Ramos (cell line): ENCODE data around the gene FGD4.

Experiments used
- in situ Hi-C: fragments of 300-500 bp; cut with MboI; formaldehyde crosslinking; loops from one replicate; pipeline ENCODE4 v1.14.3; 2022; ENCODE audit warnings: low sequenced_read_pairs; ENCODE audit not compliant: unreplicated experiment

FGD4 gene

DNA sequence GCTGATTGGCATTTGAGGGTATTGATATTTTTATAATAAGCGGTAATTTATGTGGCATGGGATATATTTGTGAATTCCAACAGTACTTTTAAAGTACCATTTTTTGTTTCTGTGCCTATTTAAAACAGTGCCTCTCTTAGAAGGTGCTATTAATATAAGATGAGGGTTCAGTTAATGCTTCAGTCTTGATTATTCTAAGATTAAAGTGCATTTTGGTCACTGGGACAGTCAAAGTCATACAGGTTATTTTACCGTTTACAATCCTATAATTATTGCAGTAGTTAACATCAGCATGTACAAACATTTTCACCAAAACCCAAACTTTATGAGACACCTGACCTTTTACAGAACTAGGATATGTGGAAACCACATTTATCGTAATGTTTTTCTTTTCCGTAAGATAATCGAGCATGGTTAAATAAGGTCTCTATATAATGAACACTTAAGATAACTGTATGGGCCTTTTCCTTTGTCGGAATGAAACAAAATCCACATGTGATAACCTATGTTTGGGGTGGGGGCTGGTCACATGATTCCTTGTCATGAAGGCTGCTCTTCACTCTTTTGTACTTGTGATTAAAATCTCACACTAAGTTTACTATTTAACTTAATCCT lies 242.0 kb downstream of the FGD4 start:
- in situ Hi-C loops = no loop called here

GRCh38 chr12:32644431-32644830 lies 245.1 kb downstream of the FGD4 start:
- in situ Hi-C loops = no loop called here

- in situ Hi-C loops = no loop called here
These were observed 247.9 kb downstream of the FGD4 start for GRCh38 chr12:32647275-32647674.

GRCh38 chr12:32650508-32650907 lies 251.2 kb downstream of the FGD4 start:
- in situ Hi-C loops = loop anchor here (25.0 kb wide), 1 partner anchor 988 kb away; the partner anchor contains the start of gene ETFBKMT

- in situ Hi-C loops = loop anchor here (25.0 kb wide), 1 partner anchor 989 kb away; the partner anchor contains the start of gene ETFBKMT
These were observed 252.0 kb downstream of the FGD4 start for GRCh38 chr12:32651151-32651955.

DNA sequence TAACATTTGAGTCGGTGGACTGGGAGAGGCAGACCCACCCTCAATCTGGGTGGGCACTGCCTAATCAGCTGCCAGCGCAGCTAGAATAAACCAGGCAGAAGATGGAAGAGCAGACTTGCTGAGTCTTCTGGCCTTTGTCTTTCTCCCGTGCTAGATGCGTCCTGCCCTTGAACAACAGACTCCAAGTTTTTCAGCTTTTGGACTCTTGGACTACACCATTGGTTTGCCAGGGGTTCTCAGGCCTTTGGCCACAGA lies 252.5 kb downstream of the FGD4 start:
- in situ Hi-C loops = loop anchor here (25.0 kb wide), 1 partner anchor 990 kb away; the partner anchor contains the start of gene ETFBKMT

- in situ Hi-C loops = loop anchor here (25.0 kb wide), 1 partner anchor 998 kb away; the partner anchor contains the start of gene ETFBKMT
These were observed 260.6 kb downstream of the FGD4 start for GRCh38 chr12:32659908-32660440.

DNA sequence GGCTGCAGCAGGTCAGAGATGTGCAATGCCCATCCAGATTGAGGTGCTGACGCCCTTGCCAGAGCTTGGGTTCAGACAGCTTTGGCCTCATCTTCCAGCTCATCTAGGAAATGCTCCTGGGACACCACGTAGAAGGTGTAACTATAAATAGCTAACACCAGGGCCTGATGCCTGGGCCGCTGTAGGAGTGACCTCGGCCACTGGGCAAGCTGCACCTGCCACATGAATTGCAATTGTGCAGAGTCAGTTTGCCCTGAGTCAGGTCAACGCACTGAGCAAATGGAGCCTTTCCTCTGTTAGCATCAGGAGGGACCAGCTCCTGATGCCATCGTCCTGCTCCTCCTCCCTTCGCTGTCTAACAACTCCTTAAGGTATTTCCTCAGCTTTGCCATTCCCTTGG lies 262.3 kb downstream of the FGD4 start:
- in situ Hi-C loops = loop anchor here (25.0 kb wide), 1 partner anchor 999 kb away; the partner anchor contains the start of gene ETFBKMT

DNA sequence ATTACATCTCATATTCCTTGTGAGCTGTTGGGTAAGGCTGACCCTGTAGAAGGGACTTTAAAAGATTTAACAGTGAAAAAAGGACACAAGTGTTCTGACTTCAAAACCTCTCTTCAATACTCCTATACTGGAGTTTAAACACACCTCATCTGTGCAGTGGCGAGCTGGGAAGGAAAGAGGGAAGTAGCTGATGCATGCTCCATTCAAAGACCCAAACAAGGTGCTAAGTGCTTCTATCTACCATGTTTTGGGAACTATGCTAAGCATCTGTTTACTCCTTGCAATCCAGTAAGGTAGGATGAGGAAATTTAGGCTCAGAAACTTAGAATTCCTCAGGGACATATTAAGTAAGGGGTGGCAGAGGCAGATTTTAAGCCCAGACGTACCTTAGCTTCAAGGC lies 263.3 kb downstream of the FGD4 start:
- in situ Hi-C loops = loop anchor here (25.0 kb wide), 1 partner anchor 1000 kb away; the partner anchor contains the start of gene ETFBKMT

GRCh38 chr12:32666018-32666417 lies 266.7 kb downstream of the FGD4 start:
- in situ Hi-C loops = loop anchor here (25.0 kb wide), 1 partner anchor 1004 kb away; the partner anchor contains the start of gene ETFBKMT

DNA sequence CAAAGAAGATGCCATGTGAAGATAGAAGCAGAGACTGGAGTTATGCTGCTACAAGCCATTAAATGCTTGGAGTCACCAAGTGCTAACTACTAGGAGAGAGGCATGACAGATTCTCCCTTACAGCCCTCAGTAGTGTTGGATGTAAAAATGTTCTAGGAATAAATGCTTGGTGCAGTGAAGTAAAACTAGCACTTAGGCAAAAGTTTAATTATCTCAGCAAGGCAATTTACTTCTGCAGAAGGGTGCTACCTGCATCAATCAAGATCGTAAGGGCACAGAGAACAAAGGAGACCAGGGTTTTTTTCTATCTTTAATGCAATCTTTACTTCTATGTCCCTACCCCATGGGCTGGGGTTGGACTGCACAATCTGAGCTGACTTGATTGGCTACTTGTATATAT lies 270.2 kb downstream of the FGD4 start:
- in situ Hi-C loops = loop anchor here (25.0 kb wide), 1 partner anchor 1007 kb away; the partner anchor contains the start of gene ETFBKMT

DNA sequence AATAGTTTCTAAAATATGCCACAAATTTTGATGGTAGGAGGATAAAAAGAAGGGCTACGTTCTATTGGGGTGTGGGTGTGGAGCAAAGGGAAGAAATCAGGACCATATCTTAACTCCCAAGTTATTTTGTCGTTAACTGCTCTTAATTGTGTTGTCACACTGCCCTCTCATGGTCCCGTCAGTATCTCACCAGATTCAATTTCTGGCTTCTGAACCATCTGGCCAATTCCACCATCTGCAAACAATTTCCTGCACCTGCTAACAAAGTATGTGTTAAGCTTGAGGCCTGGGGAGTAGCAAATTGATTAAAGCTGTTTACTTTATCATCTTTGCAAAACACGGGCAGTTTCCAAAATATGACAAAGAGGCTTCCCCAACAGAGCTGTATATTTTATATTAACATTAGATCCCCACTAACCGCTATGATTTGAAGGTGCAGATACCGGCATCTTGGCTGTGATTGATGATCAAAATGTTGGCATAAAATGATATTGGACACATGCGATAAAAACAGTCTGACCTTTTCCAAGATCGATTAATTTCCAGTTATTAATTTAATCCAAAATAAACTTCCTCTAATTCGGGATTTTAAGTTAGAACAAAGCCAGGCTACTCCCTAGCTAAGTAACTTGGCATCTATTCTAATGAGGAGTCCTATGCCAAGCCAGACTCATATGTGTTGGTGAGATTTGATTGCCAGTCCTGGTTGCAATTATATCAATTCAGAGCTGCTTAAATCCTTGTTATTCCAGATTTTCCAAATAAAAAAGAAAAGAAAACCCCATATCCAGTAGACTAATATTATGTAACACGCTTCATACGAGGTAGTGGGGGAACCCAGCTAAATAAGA lies 272.8 kb downstream of the FGD4 start:
- in situ Hi-C loops = loop anchor here (5.0 to 25.0 kb wide), 2 partner anchors 220 to 1010 kb away; partner anchors contain the start of gene ETFBKMT

DNA sequence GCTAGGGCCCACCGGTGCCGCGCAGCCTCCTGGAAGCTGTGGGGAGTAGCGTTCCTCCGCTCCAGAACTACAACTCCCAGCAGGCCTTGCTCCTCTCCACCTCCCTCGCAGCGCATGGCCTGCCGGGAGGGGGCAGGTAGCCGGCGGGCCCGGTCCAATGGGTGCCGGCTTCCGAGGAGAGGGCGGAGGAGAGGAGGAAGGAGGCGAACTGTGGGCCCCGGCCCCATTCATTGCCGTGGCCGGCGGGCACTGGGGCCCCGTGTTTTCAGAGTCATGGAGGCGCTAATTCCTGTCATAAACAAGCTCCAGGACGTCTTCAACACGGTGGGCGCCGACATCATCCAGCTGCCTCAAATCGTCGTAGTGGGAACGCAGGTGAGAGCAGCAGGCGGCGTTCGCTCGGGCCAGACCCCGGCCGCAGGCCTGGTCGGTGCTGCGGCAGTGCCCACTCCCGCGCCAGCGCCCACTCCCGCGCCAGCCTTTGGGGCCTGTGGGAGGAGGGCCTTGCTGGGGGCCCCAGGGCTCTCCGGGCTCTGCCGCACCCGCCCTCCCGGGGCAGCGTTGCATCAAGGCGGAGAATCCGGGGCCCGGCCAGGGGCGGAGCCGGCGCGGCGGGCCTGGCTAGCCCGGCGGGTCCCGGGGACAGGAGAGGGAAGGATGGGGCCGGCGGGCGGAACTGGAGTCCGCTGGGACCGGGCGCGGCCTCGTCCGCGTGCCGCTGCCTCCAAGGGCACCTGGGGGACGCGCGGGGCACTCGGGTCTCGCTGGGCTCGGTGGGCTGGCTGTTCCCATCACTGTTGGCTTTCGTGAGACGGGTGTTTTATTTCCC lies 279.9 kb downstream of the FGD4 start, which contains the start of gene DNM1L:
TSS of gene DNM1L (plus strand) at position 211 of the 829 bp plus-strand sequence. CDS start at position 274, 63 bp downstream.
- in situ Hi-C loops = no loop called here

- in situ Hi-C loops = no loop called here
These were observed 280.5 kb downstream of the FGD4 start for GRCh38 chr12:32679920-32680237.

DNA sequence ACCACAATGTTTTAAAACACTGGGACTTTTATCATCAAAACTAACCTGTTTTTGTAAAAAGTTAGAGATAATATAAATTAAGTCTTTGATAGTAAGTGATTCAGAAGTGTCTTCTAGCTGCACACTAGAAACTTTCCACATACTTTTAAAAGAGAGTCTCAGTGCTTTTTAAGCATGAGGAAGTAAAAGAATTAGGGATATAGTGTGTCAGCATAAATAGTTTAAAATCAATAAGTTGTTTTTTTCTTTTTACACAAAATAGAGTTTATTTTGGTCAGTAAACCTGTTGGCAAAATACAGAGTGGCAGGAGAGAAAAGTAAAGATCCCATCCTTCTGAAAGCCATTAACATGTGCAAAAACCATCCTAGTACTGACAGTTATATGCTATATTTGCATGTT lies 281.4 kb downstream of the FGD4 start:
- in situ Hi-C loops = no loop called here

- in situ Hi-C loops = no loop called here
These were observed 281.9 kb downstream of the FGD4 start for GRCh38 chr12:32681272-32681671.

DNA sequence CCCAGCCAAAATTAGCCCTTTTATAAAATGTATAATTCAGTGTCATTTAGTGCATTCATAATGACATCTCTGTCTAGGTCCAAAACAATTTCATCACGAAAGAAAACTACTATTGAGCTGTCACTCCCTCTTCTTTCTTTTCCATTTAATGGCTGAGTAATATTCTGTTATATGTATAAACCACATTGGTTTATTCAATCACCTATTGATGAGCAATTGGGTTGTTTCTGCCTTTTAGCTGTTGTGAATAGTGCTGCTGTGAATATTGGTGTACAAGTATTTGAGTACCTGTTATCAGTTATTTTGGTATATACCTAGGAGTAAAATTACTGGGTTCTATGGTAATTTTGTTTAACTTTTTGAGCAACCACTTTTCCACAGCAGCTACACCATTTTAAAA lies 287.0 kb downstream of the FGD4 start:
- in situ Hi-C loops = no loop called here

- in situ Hi-C loops = no loop called here
These were observed 289.4 kb downstream of the FGD4 start for GRCh38 chr12:32688786-32689185.

DNA sequence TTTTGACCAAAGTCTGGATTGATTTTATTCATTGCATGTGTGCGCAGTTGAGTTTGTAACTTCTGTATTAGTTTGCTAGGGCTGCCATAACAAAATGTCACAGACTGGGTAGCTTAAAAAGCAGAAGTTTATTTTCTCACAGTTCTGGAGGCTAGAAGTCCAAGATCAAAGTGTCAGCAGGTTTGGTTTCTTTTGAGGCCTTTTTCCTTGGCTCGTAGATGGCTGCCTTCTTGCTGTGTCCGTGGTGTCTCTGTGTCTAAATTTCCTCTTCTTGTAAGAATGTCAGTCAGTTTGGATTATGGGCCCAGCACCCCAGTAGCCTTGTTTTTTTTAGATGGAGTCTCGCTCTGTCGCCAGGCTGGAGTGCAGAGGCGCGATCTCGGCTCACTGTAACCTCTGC lies 291.6 kb downstream of the FGD4 start:
- in situ Hi-C loops = no loop called here
